Thymus (tissue), 11 donors: Measurements from ENCODE around the gene TAC3. TPM values are rescaled to one million over a fixed set of nuclear protein-coding genes. Genes with fewer than 3 reads are reported as not detected.

Source experiments
- DNase-seq, 9 donors: peaks; one replicate each; pipeline ENCODE4 v3.0.0-alpha.2; 2013; ENCODE audit warnings: low spot score in 9 of 9, low read depth in 6 of 9, missing footprints in 1 of 9
- H3K27ac ChIP-seq, 2 donors: one replicate each; pipeline ENCODE4 v1.5.1; 2013; ENCODE audit warnings: control low read depth in 1 of 2, low read depth in 1 of 2, low read length in 1 of 2, mild to moderate bottlenecking in 1 of 2, moderate library complexity in 1 of 2
- H3K27me3 ChIP-seq, 2 donors: one replicate each; pipeline ENCODE4 v1.5.1; 2013; ENCODE audit warnings: low read length in 1 of 2; ENCODE audit not compliant: control insufficient read depth in 2 of 2, insufficient read depth in 1 of 2
- H3K36me3 ChIP-seq, 2 donors: one replicate each; pipeline ENCODE4 v1.5.1; 2013; ENCODE audit warnings: low read length in 1 of 2, mild to moderate bottlenecking in 1 of 2, moderate library complexity in 1 of 2; ENCODE audit not compliant: control insufficient read depth in 2 of 2, insufficient read depth in 2 of 2
- H3K4me1 ChIP-seq, 2 donors: one replicate each; pipeline ENCODE4 v1.5.1; 2013; ENCODE audit warnings: low read length in 2 of 2; ENCODE audit not compliant: control insufficient read depth in 2 of 2, insufficient read depth in 2 of 2
- H3K4me3 ChIP-seq, 2 donors: one replicate each; pipeline ENCODE4 v1.5.1; 2013; ENCODE audit warnings: low read length in 2 of 2, control low read depth in 1 of 2, mild to moderate bottlenecking in 1 of 2
- H3K9me3 ChIP-seq, 2 donors: one replicate each; pipeline ENCODE4 v1.5.1; 2013; ENCODE audit warnings: low read length in 1 of 2, mild to moderate bottlenecking in 1 of 2; ENCODE audit not compliant: control insufficient read depth in 2 of 2, insufficient read depth in 1 of 2
- WGBS: extraction: QIAGEN DNeasy Blood & Tissue Kit; methylation state at CpG from one replicate; pipeline ENCODE4 v1.1.7; 2013; 5-methylcytosine and 5-hydroxymethylcytosine counted together
- polyA plus RNA-seq: library from polyadenylated mRNA; stranded (reverse); fragments of 200-250 nt; gene quantifications from one replicate; pipeline ENCODE4 v1.2.3, GENCODE V29; 2013
- total RNA-seq: library from RNA; stranded (reverse); fragments of 120-200 nt; gene quantifications from one replicate; pipeline ENCODE4 v1.2.4, GENCODE V29; 2013
- donor health status: healthy.

TAC3 gene
- total and polyA plus RNA-seq, 2 donors = 0.76 to 4.3 TPM

DNA sequence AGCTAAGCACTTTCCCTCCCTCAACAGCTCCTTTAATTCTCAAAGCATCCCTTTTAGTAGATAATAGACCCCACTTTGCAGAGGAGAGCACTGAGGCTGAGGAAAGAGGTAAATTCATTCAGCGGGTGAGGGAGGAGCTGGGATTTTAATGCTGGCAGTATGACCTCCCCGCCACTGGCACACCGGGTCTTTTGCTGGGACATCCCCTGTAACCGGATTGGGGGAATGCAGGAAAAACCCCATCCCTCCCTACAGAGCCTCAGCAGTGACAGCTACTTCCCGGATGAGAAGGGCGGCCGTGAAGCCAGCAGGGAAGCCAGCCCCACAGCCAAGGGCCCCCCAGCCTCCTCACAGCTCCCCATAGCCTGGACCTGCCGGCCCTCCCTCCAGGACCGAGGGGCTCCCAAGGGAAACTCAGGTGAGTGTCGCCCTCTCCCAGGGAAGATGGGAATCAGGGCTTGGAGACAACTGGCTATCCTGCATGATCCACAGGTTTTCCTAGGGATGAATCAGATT lies 22.0 kb downstream of the TAC3 start:
- Histone ChIP-seq H3K27me3 (no peaks in the 10 kb centered on the region), H3K4me3 (no peak overlapping the region), H3K27ac (no peak overlapping the region), H3K36me3 (peaks cover 6 to 14% of the 10 kb centered on the region in 2 donors), H3K9me3 (no peaks in the 10 kb centered on the region), H3K4me1 (peaks cover 0 to 12% of the 10 kb centered on the region in 2 donors)
- DNase-seq = no peak
- 94% methylated on average over 10 of the region's 10 CpGs for WGBS

GRCh38 chr12:56993346-56993745 lies 23.0 kb downstream of the TAC3 start:
- WGBS = 61% methylated on average over 10 of the region's 10 CpGs
- Histone ChIP-seq H3K4me1 (peaks cover 0 to 12% of the 10 kb centered on the region in 2 donors), H3K4me3 (no peak overlapping the region)

GRCh38 chr12:56991319-56992246 lies 24.7 kb downstream of the TAC3 start:
- Histone ChIP-seq H3K36me3 (peaks cover 3 to 6% of the 10 kb centered on the region in 2 donors), H3K27ac (no peak overlapping the region), H3K4me1 (peaks cover 0 to 27% of the 10 kb centered on the region in 2 donors), H3K27me3 (no peaks in the 10 kb centered on the region), H3K4me3 (no peak overlapping the region), H3K9me3 (no peaks in the 10 kb centered on the region)
- 57% methylated on average over 8 of the region's 8 CpGs for WGBS
- DNase-seq = no peak

More at GRCh38 chr12:56993346-56993745, 23.0 kb downstream of the TAC3 start:
- H3K36me3 ChIP-seq = peaks cover 6 to 7% of the 10 kb centered on the region in 2 donors
- H3K9me3 ChIP-seq = no peaks in the 10 kb centered on the region
- no peak overlapping the region for H3K27ac ChIP-seq
- H3K27me3 ChIP-seq = no peaks in the 10 kb centered on the region
- no peak for DNase-seq

- H3K4me1 ChIP-seq = peaks cover 0 to 35% of the 10 kb centered on the region in 2 donors
- no peak overlapping the region for H3K4me3 ChIP-seq
- 50% methylated on average over 7 of the region's 7 CpGs for WGBS
- H3K27me3 ChIP-seq = no peaks in the 10 kb centered on the region
- no peak for DNase-seq
- H3K9me3 ChIP-seq = no peaks in the 10 kb centered on the region
- H3K36me3 ChIP-seq = peaks cover 3% of the 10 kb centered on the region in 2 donors
- no peak overlapping the region for H3K27ac ChIP-seq
These were observed 25.5 kb downstream of the TAC3 start for GRCh38 chr12:56990648-56991318.

- H3K4me3 ChIP-seq = no peak overlapping the region
- no peaks in the 10 kb centered on the region for H3K27me3 ChIP-seq
- H3K4me1 ChIP-seq = peaks cover 0 to 37% of the 10 kb centered on the region in 2 donors
- WGBS = 96% methylated on average over 7 of the region's 7 CpGs
- DNase-seq = no peak
- no peak overlapping the region for H3K27ac ChIP-seq
- no peaks in the 10 kb centered on the region for H3K36me3 ChIP-seq
- H3K9me3 ChIP-seq = no peaks in the 10 kb centered on the region
These were observed 26.3 kb downstream of the TAC3 start for GRCh38 chr12:56989861-56990610.

GRCh38 chr12:56988207-56988739 lies 28.1 kb downstream of the TAC3 start:
- 45% methylated on average over 5 of the region's 5 CpGs for WGBS
- H3K4me1 ChIP-seq = peaks cover 0 to 37% of the 10 kb centered on the region in 2 donors

DNA sequence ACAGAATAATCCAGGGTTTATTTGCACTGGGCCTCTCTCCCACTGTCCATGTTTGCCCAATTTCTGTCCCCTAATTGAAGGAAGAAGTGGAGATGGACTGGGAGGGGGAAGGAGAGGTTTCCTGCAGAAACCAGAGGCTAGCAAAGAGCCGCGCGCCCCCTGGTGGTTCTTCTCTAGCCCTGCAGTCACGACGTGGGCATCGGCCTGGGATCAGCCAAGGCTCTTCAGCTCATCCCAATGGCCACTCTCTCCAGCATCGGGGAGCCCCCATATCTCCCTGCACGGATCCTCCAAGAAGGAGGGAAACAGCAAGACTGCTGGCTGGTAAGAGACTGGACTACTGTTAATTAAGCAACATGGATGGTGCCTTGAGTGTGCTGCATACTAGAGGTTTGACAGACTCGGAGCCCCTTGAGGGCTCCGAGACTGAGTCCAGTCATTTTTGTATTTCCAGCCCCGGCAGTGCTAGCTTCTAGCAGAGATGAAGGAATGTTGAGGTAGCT lies 28.7 kb downstream of the TAC3 start:
- H3K4me3 ChIP-seq = no peak overlapping the region
- no peak overlapping the region for H3K27ac ChIP-seq
- H3K36me3 ChIP-seq = no peaks in the 10 kb centered on the region
- 28% methylated on average over 11 of the region's 11 CpGs for WGBS
- H3K4me1 ChIP-seq = peaks cover 0 to 37% of the 10 kb centered on the region in 2 donors
- DNase-seq = peak in 5 of 9 donors; percentile 54 to 78 (median 67)
- no peaks in the 10 kb centered on the region for H3K27me3 ChIP-seq
- H3K9me3 ChIP-seq = no peaks in the 10 kb centered on the region

More at GRCh38 chr12:56988207-56988739, 28.1 kb downstream of the TAC3 start:
- Histone ChIP-seq H3K27ac (no peak overlapping the region), H3K4me3 (no peak overlapping the region), H3K27me3 (no peaks in the 10 kb centered on the region), H3K36me3 (no peaks in the 10 kb centered on the region), H3K9me3 (no peaks in the 10 kb centered on the region)
- no peak for DNase-seq

- Histone ChIP-seq H3K4me3 (no peak overlapping the region), H3K36me3 (no peaks in the 10 kb centered on the region), H3K4me1 (peaks cover 0 to 37% of the 10 kb centered on the region in 2 donors), H3K9me3 (no peaks in the 10 kb centered on the region), H3K27ac (no peak overlapping the region), H3K27me3 (no peaks in the 10 kb centered on the region)
- no peak for DNase-seq
These were observed 29.3 kb downstream of the TAC3 start for GRCh38 chr12:56987011-56987410.
